ENCODE results near the gene RGCC.

RGCC gene

GRCh38 chr13:41514853-41515395, 57.6 kb downstream of the RGCC start:
- H3K4me3 ChIP-seq (ENCODE audit: low read length): no peak overlapping the region
- H3K9me3 ChIP-seq (ENCODE audit: control insufficient read depth, insufficient read depth, low read length): no peaks in the 10 kb centered on the region
- no peaks in the 10 kb centered on the region for H3K36me3 ChIP-seq (ENCODE audit: control insufficient read depth, insufficient read depth, low read length)
- no peak overlapping the region for H3K27ac ChIP-seq (ENCODE audit: low read length)
- no peak for DNase-seq (ENCODE audit: low read depth, low spot score)
- WGBS (ENCODE audit: insufficient coverage, insufficient read length): no CpG with 5 or more reads among the region's 7 CpGs
- H3K27me3 ChIP-seq (ENCODE audit: control insufficient read depth, insufficient read depth, low read length): no peaks in the 10 kb centered on the region
- no peaks in the 10 kb centered on the region for H3K4me1 ChIP-seq (ENCODE audit: control insufficient read depth, insufficient read depth, low read length)

GRCh38 chr13:41515491-41516139, 58.3 kb downstream of the RGCC start:
- WGBS (ENCODE audit: insufficient coverage, insufficient read length): no CpG with 5 or more reads among the region's 15 CpGs
- Histone ChIP-seq H3K27ac (ENCODE audit: low read length) (no peak overlapping the region), H3K27me3 (ENCODE audit: control insufficient read depth, insufficient read depth, low read length) (no peaks in the 10 kb centered on the region), H3K9me3 (ENCODE audit: control insufficient read depth, insufficient read depth, low read length) (no peaks in the 10 kb centered on the region), H3K36me3 (ENCODE audit: control insufficient read depth, insufficient read depth, low read length) (no peaks in the 10 kb centered on the region), H3K4me1 (ENCODE audit: control insufficient read depth, insufficient read depth, low read length) (no peaks in the 10 kb centered on the region), H3K4me3 (ENCODE audit: low read length) (no peak overlapping the region)
- no peak for DNase-seq (ENCODE audit: low read depth, low spot score)

GRCh38 chr13:41516166-41516565, 58.8 kb downstream of the RGCC start:
- no CpG with 5 or more reads among the region's 3 CpGs for WGBS (ENCODE audit: insufficient coverage, insufficient read length)

GRCh38 chr13:41516760-41517159, 59.4 kb downstream of the RGCC start:
- Histone ChIP-seq H3K27ac (ENCODE audit: low read length) (no peak overlapping the region), H3K4me1 (ENCODE audit: control insufficient read depth, insufficient read depth, low read length) (no peaks in the 10 kb centered on the region), H3K36me3 (ENCODE audit: control insufficient read depth, insufficient read depth, low read length) (no peaks in the 10 kb centered on the region), H3K27me3 (ENCODE audit: control insufficient read depth, insufficient read depth, low read length) (no peaks in the 10 kb centered on the region), H3K4me3 (ENCODE audit: low read length) (no peak overlapping the region), H3K9me3 (ENCODE audit: control insufficient read depth, insufficient read depth, low read length) (no peaks in the 10 kb centered on the region)
- no peak for DNase-seq (ENCODE audit: low read depth, low spot score)
- WGBS (ENCODE audit: insufficient coverage, insufficient read length): no CpG with 5 or more reads among the region's 4 CpGs

More at GRCh38 chr13:41516166-41516565, 58.8 kb downstream of the RGCC start:
- no peaks in the 10 kb centered on the region for H3K9me3 ChIP-seq (ENCODE audit: control insufficient read depth, insufficient read depth, low read length)
- no peaks in the 10 kb centered on the region for H3K36me3 ChIP-seq (ENCODE audit: control insufficient read depth, insufficient read depth, low read length)
- no peaks in the 10 kb centered on the region for H3K4me1 ChIP-seq (ENCODE audit: control insufficient read depth, insufficient read depth, low read length)
- no peak overlapping the region for H3K27ac ChIP-seq (ENCODE audit: low read length)
- DNase-seq (ENCODE audit: low read depth, low spot score): no peak
- no peak overlapping the region for H3K4me3 ChIP-seq (ENCODE audit: low read length)
- H3K27me3 ChIP-seq (ENCODE audit: control insufficient read depth, insufficient read depth, low read length): no peaks in the 10 kb centered on the region

GRCh38 chr13:41520016-41520659, 62.8 kb downstream of the RGCC start:
- WGBS (ENCODE audit: insufficient coverage, insufficient read length): no CpG with 5 or more reads among the region's 7 CpGs
- no peaks in the 10 kb centered on the region for H3K9me3 ChIP-seq (ENCODE audit: control insufficient read depth, insufficient read depth, low read length)
- no peaks in the 10 kb centered on the region for H3K4me1 ChIP-seq (ENCODE audit: control insufficient read depth, insufficient read depth, low read length)
- H3K4me3 ChIP-seq (ENCODE audit: low read length): no peak overlapping the region
- DNase-seq (ENCODE audit: low read depth, low spot score): no peak
- H3K36me3 ChIP-seq (ENCODE audit: control insufficient read depth, insufficient read depth, low read length): no peaks in the 10 kb centered on the region
- H3K27ac ChIP-seq (ENCODE audit: low read length): no peak overlapping the region
- H3K27me3 ChIP-seq (ENCODE audit: control insufficient read depth, insufficient read depth, low read length): no peaks in the 10 kb centered on the region
